Measurements from ENCODE around the gene NFYC. TPM values are rescaled to one million over a fixed set of nuclear protein-coding genes. Genes with fewer than 3 reads are reported as not detected.

Gene NFYC
- total RNA-seq, 2 experiments from 2014 or later: 65.0 to 66.6 TPM

DNA sequence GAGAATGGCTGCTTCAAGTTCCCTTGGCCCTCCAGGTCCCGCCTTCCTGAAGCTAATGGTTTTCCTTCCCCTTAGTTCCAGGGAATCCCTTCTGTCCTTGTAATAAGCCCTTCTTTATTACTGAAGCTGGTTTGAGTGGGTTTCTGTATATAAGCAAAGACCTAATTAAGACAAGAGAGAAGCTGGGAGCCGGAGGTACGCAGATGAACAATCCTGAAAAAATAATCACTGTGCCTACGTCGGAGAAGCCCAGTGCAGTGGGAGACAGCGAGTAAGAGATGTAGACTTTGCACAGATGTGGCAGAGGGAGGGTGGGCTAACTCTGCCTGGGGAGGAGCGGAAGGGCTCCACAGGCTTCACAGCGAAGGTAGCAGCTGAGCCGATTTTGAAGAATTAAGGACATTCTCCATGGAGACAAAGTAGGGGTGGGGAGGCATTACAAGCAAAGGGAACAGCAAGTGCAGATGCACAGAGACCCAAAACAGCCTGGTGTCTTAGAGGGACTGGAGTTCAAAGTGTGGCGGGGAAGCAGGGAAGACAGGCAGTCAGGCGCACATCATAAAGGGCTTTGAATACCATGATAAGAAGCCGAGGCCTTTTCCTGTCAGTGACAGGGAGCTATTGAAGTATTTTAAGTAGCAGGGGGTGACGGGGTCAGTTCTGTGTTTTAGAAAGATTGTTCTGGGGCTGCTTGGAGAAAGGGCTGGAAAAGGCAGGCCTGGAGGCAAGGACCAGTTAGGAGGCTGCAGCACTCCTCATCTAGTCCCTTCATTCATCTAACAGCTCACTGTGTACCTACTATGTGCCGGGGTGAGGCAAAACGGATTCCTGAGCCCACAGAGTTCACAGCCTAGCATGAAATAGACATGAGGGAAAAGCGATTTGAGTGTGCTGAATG is 32.5 kb upstream of the NFYC start:
- no peaks in the 10 kb centered on the region for H3K9me3 Mint-ChIP-seq
- DNase-seq: no peak
- no peak overlapping the region for H3K4me3 Mint-ChIP-seq
- H3K27me3 Mint-ChIP-seq: peaks cover 5% of the 10 kb centered on the region
- POLR2A ChIA-PET: no interaction called here
- peaks cover 13% of the 10 kb centered on the region for H3K4me1 Mint-ChIP-seq
- no peak for ATAC-seq (ENCODE audit: low read depth)
- no peaks in the 10 kb centered on the region for H3K36me3 Mint-ChIP-seq
- no peak overlapping the region for H3K27ac Mint-ChIP-seq

- no peaks in the 10 kb centered on the region for H3K9me3 Mint-ChIP-seq
- no peak overlapping the region for H3K4me3 Mint-ChIP-seq
- H3K27ac Mint-ChIP-seq: no peak overlapping the region
- H3K4me1 Mint-ChIP-seq: peaks cover 10% of the 10 kb centered on the region
- DNase-seq (no peak), ATAC-seq (ENCODE audit: low read depth) (no peak)
- peaks cover 3% of the 10 kb centered on the region for H3K27me3 Mint-ChIP-seq
- POLR2A ChIA-PET: no interaction called here
- no peaks in the 10 kb centered on the region for H3K36me3 Mint-ChIP-seq
These were observed 31.9 kb upstream of the NFYC start for GRCh38 chr1:40659649-40659947.

DNA sequence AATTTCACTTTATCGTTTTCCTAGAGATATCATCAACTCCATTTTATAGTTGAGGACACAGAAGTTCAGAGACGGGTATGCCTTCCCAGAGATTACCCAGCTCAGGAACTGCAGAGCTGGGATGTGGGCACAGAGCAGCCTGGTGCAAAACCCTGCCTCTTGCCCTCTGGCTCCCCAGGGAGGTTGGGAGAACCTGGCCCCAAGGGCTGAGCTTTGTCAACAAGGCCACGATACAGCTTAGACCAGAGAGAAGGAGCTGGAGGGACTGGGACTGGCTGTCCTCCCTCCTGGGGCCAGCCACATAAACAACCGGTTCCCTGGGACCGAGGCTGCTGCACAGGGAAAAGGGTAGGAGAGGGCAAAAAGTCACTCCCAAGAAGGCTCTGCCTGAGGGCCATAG is 29.8 kb upstream of the NFYC start:
- Mint-ChIP-seq H3K4me3 (no peak overlapping the region), H3K9me3 (no peaks in the 10 kb centered on the region), H3K36me3 (no peaks in the 10 kb centered on the region), H3K27me3 (peaks cover 3% of the 10 kb centered on the region), H3K27ac (no peak overlapping the region), H3K4me1 (peaks cover 14% of the 10 kb centered on the region)
- ATAC-seq (ENCODE audit: low read depth) (no peak), DNase-seq (no peak)
- POLR2A ChIA-PET: no interaction called here

- no peak overlapping the region for H3K4me3 Mint-ChIP-seq
- no peaks in the 10 kb centered on the region for H3K9me3 Mint-ChIP-seq
- H3K27me3 Mint-ChIP-seq: peaks cover 3% of the 10 kb centered on the region
- no peak overlapping the region for H3K27ac Mint-ChIP-seq
- no peak for ATAC-seq (ENCODE audit: low read depth)
- DNase-seq: no peak
- POLR2A ChIA-PET: interaction anchor here (0.6 to 1.3 kb wide), 2 partner anchors 29 to 33 kb away, joined by 3 to 4 read pairs; partner anchors contain the start of gene NFYC
- peaks cover 14% of the 10 kb centered on the region for H3K4me1 Mint-ChIP-seq
- H3K36me3 Mint-ChIP-seq: no peaks in the 10 kb centered on the region
These were observed 29.4 kb upstream of the NFYC start for GRCh38 chr1:40662151-40662550.

DNA sequence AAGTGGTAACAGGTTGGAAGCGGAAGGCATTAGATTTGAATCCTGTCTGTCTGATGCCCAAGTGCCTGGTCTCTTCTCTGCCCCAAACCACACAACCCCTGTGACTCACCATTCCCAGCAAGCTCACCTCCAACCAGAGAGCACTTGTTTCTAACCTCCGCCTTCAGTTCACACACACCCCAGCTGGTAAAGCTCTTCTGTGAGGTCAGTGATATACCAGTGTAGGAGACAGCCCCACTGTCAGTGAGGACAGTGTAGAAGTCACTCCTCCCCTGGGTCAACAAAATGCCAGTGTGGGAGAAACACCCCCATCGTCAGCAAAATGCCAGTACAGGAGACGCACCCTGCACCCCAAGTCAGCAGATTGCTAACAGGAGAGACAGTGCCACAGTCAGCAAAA is 28.6 kb upstream of the NFYC start:
- Mint-ChIP-seq H3K4me3 (no peak overlapping the region), H3K4me1 (peaks cover 14% of the 10 kb centered on the region), H3K27ac (no peak overlapping the region), H3K27me3 (peaks cover 3% of the 10 kb centered on the region), H3K36me3 (no peaks in the 10 kb centered on the region), H3K9me3 (no peaks in the 10 kb centered on the region)
- DNase-seq: no peak
- POLR2A ChIA-PET: interaction anchor here (0.6 to 1.3 kb wide), 2 partner anchors 29 to 33 kb away, joined by 3 to 4 read pairs; partner anchors contain the start of gene NFYC
- no peak for ATAC-seq (ENCODE audit: low read depth)

DNA sequence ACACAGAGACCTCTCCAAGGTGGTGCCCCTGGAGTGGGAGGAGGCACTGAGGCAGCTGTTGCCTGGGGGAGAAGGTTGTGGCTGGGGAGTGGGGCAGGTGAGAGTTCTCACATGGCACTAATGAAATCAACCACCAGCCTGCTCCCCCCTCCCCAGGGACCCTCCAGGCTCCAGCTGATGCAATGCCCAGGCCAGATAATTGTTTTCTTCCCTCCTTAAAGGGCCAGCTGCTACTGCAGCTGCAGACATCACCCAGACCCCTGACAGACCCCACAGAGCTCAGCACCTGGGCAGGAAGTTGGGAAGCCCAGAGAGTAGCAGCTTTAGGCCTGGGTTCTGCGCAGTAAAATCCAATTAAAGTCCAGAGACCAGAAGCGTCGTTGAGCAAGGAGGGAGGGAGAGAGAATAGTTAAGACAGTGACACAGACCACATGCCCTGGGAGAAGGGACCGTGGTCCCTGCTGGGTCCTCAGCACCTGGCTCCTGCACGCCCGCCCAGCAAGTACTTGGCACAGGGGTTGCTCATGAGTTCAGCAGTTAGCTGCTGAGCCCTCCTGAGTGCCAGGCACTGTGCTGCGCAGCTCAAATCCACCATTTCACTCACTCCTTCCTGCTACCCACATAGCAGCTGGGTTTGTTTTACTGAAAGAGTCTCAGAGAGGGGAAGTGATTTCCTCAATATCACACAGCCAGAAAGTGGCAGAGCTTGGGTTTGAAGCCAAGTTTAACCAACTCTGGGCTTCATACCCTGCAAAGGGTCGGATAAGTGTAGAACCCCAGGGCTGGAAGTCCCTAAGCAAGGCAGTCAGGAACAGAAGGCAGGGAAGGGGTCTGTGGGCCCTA is 28.0 kb upstream of the NFYC start:
- peak overlapping the region; percentile 40 for H3K4me3 Mint-ChIP-seq
- DNase-seq (no peak), ATAC-seq (ENCODE audit: low read depth) (no peak)
- POLR2A ChIA-PET: interaction anchor here (0.7 to 1.3 kb wide), 2 partner anchors 28 to 289 kb away, joined by 3 to 4 read pairs; partner anchors contain the start of gene NFYC
- H3K9me3 Mint-ChIP-seq: no peaks in the 10 kb centered on the region
- peaks cover 14% of the 10 kb centered on the region for H3K4me1 Mint-ChIP-seq
- H3K27ac Mint-ChIP-seq: no peak overlapping the region
- H3K27me3 Mint-ChIP-seq: no peaks in the 10 kb centered on the region
- H3K36me3 Mint-ChIP-seq: no peaks in the 10 kb centered on the region

GRCh38 chr1:40664167-40664537 is 27.4 kb upstream of the NFYC start:
- Mint-ChIP-seq H3K4me1 (peaks cover 18% of the 10 kb centered on the region), H3K9me3 (no peaks in the 10 kb centered on the region), H3K36me3 (no peaks in the 10 kb centered on the region), H3K4me3 (peak overlapping the region; percentile 33), H3K27ac (no peak overlapping the region), H3K27me3 (no peaks in the 10 kb centered on the region)
- DNase-seq: no peak
- POLR2A ChIA-PET: interaction anchor here (0.7 to 2.0 kb wide), 2 partner anchors 27 to 289 kb away, joined by 3 to 13 read pairs; partner anchors contain the start of gene NFYC
- ATAC-seq (ENCODE audit: low read depth): no peak

DNA sequence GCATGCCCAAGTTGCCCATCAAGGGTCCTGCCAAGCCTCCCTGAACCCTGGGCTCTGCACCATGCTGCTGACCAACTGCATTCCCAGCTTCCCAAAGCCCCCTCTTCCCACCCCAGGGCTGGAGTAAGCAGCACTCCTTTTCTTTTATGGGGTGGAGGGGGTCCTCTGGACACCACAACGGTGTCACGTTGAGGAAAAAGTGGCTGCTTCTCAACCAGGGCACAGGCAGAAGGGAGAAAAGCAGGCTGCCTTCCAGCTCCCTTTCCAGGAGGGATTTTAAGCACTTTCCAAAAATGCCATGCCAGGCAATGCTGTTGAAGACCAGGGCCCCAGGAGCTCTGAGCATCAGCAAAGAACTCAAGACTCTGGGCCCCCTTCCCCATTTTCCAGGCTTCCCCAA is 26.7 kb upstream of the NFYC start:
- Mint-ChIP-seq H3K9me3 (no peaks in the 10 kb centered on the region), H3K27ac (peak overlapping the region; percentile 39), H3K36me3 (no peaks in the 10 kb centered on the region), H3K4me3 (peak overlapping the region; percentile 79), H3K4me1 (peaks cover 19% of the 10 kb centered on the region), H3K27me3 (no peaks in the 10 kb centered on the region)
- DNase-seq: no peak
- ATAC-seq (ENCODE audit: low read depth): no peak
- POLR2A ChIA-PET: interaction anchor here (1.1 to 2.6 kb wide), 3 partner anchors 27 to 35 kb away, joined by 3 to 13 read pairs (median 8); partner anchors contain the start of gene NFYC

DNA sequence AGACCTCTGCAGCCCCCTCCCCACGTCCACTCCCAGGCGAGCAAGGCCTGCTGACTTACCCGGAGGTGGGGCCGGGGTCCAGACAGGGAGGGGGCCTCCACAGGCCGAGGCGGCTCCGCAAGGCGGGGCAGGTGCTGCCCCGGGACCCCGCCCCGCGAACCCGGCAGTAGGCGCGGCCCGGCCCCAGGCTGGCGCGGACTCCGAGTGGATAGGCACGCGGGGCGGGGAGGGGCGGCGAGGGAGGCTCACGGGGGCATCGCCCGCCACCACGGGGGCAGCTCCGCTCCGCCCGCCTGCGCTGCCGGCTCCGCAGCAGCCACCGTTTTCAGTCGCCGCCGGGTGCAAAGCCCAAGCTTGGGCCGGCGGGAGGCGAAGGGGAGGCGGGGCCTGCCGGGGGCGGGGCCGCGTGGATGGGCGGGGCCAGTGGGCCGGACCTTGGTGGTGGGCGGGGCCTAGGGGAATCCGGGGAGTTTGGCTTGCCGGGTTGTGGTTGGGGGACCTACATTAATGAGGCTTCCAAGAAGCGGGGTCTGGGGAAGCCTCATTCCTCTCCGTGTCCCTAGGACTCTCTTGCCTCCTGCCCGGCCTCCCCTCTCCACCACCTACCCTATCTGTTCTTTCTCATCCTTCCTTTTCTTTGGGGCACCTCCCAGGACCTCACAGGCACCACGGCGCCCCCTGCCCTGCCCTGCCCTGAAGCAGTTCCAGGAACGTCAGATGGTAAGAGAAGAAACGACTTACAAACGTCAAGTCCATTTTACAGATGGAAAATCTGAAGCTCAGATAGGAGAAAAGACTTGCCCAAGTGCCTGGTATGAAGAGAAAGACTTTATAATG is 26.0 kb upstream of the NFYC start, which contains the start of gene RIMS3:
Gene RIMS3, minus strand, starts transcription at position 348 of the 837 bp plus-strand sequence. CDS start 23,757 bp downstream, outside the sequence.
- ATAC-seq (ENCODE audit: low read depth): peak; percentile 71
- Mint-ChIP-seq H3K27ac (peak within 1 kb of the TSS; percentile 86), H3K36me3 (no peaks in the 10 kb centered on the region), H3K4me1 (peaks cover 20% of the 10 kb centered on the region), H3K4me3 (peak within 1 kb of the TSS; percentile 90), H3K27me3 (peaks cover 1% of the 10 kb centered on the region), H3K9me3 (no peaks in the 10 kb centered on the region)
- POLR2A ChIA-PET: interaction anchor here (0.6 to 2.6 kb wide), 4 partner anchors 25 to 36 kb away, joined by 3 to 13 read pairs (median 6); partner anchors contain the start of gene NFYC
- peak; percentile 96 for DNase-seq

- ATAC-seq (ENCODE audit: low read depth) (peak; percentile 46), DNase-seq (peak; percentile 87)
- Mint-ChIP-seq H3K27ac (peak overlapping the region; percentile 60), H3K4me1 (peaks cover 11% of the 10 kb centered on the region), H3K9me3 (no peaks in the 10 kb centered on the region), H3K27me3 (peaks cover 9% of the 10 kb centered on the region), H3K4me3 (peak overlapping the region; percentile 60), H3K36me3 (no peaks in the 10 kb centered on the region)
- POLR2A ChIA-PET: interaction anchor here (0.6 to 0.8 kb wide), 2 partner anchors 23 to 141 kb away, joined by 3 read pairs; partner anchors contain the start of gene NFYC
These were observed 22.6 kb upstream of the NFYC start for GRCh38 chr1:40668769-40669525.

- Mint-ChIP-seq H3K9me3 (no peaks in the 10 kb centered on the region), H3K4me1 (peaks cover 7% of the 10 kb centered on the region), H3K27me3 (peaks cover 13% of the 10 kb centered on the region), H3K36me3 (no peaks in the 10 kb centered on the region), H3K4me3 (no peak overlapping the region), H3K27ac (no peak overlapping the region)
- ATAC-seq (ENCODE audit: low read depth): no peak
- DNase-seq: no peak
- POLR2A ChIA-PET: no interaction called here
These were observed 18.1 kb upstream of the NFYC start for GRCh38 chr1:40673452-40673851.

DNA sequence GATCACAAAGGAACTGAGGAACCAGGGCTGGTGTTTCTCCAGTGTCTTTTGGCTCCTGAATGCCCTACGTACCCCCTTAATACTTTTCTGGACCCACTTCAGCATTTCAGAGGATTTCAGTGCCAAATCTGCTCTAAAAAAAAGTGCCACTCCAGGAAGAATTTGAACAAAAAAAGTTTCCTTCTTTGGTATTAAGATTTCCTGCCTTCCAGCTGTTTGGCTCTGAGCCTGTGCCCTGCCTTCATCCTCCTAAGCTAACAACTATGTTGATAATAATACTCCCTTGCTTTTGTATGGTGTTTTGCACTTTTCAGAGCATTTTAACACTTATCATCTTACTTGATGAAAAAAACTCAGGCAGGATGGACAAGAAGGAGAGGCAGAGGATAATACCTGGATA is 15.0 kb upstream of the NFYC start:
- Mint-ChIP-seq H3K27ac (no peak overlapping the region), H3K9me3 (no peaks in the 10 kb centered on the region)
- no peak for ATAC-seq (ENCODE audit: low read depth)

More for the DNA sequence above, 15.0 kb upstream of the NFYC start:
- H3K27me3 Mint-ChIP-seq: peaks cover 7% of the 10 kb centered on the region
- H3K4me3 Mint-ChIP-seq: no peak overlapping the region
- peaks cover 2% of the 10 kb centered on the region for H3K4me1 Mint-ChIP-seq
- no peaks in the 10 kb centered on the region for H3K36me3 Mint-ChIP-seq
- DNase-seq: no peak
- POLR2A ChIA-PET: no interaction called here

Data from activated naive CD8-positive, alpha-beta T cell treated with anti-CD3 and anti-CD28 coated beads, Interleukin-2, amount 10 ng/mL, durations not matched to agents 7 days and 5 days (primary cell).